HepG2 (cell line): ENCODE measurements around the gene DLX6. TPM values are rescaled to one million over a fixed set of nuclear protein-coding genes. Genes with fewer than 3 reads are reported as not detected.

ENCODE experiments used
- ATAC-seq: fragments of 200-7000 bp; cut with Tn5 transposase; 3 replicates; pipeline ENCODE4 v1.9.1; 2020; ENCODE audit warnings: mild to moderate bottlenecking, moderate library complexity
- BruUV-seq: library from RNA; stranded (reverse); fragments of 400-500 nt; replicated peaks from 2 replicates; lab custom pipeline; 2021; lab: Mats Ljungman, UMichigan
- CTCF ChIA-PET: fragments of 300-600 bp; formaldehyde crosslinking; extraction: SDS; loops from one replicate; lab custom pipeline; 2021; ENCODE audit warnings: low total read pairs, inconsistent platforms, low intra/inter-chr PET ratio; lab: Yijun Ruan, JAX
- POLR2A ChIA-PET: fragments of 350-600 bp; sonication (Branson Sonifier 250); formaldehyde crosslinking; loops from one replicate; lab custom pipeline; 2020; ENCODE audit warnings: antibody characterized with exemption, inconsistent platforms; lab: Yijun Ruan, JAX
- DNase-seq: peaks from one replicate; pipeline ENCODE4 v3.0.0-alpha.2; 2015; ENCODE audit warnings: low spot score
- FAIRE-seq: peaks from 3 replicates; lab custom pipeline; 2011; peaks lifted over from hg19 to GRCh38; lab: Jason Lieb, UNC
- H2AFZ ChIP-seq: one replicate; pipeline ENCODE4 v1.6.1; 2011; ENCODE audit warnings: low read length, inconsistent platforms
- H3K27ac ChIP-seq: fragments of 300-600 bp; 3 replicates; pipeline ENCODE4 v1.8.0; 2011; ENCODE audit warnings: mixed run types, mild to moderate bottlenecking, mixed read lengths, low read length, inconsistent platforms; ENCODE audit not compliant: insufficient read depth; ENCODE audit errors: extremely low read length
- H3K27me3 ChIP-seq, 2 experiments: fragments of 200-600 bp in 1 of 2; 2 replicates in 1 of 2; 3 replicates in 1 of 2; pipeline versions ENCODE4 v1.6.0 to v1.8.0; 2011; ENCODE audit warnings: low read length in 2 of 2, mild to moderate bottlenecking in 2 of 2, moderate library complexity in 2 of 2, inconsistent platforms in 1 of 2; ENCODE audit not compliant: insufficient read depth in 2 of 2, control insufficient read depth in 1 of 2
- H3K36me3 ChIP-seq, 2 experiments: fragments of 200-600 bp in 1 of 2; replicated peaks in 1 of 2; 2 replicates in 1 of 2; 3 replicates in 1 of 2; pipeline versions ENCODE4 v1.5.1 to v1.8.0; 2011; ENCODE audit warnings: low read length in 2 of 2, inconsistent platforms in 1 of 2; ENCODE audit not compliant: insufficient read depth in 2 of 2, control insufficient read depth in 1 of 2
- H3K4me1 ChIP-seq: 2 replicates; pipeline ENCODE4 v1.5.1; 2012; ENCODE audit warnings: low read length, inconsistent platforms; ENCODE audit not compliant: insufficient read depth
- H3K4me2 ChIP-seq: 2 replicates; pipeline ENCODE4 v1.6.0; 2011; ENCODE audit warnings: low read depth, low read length, inconsistent platforms
- H3K4me3 ChIP-seq, 3 experiments: fragments of 200-600 bp in 1 of 3; sonication (generic), shearing (Covaris generic) in 1 of 3; replicated peaks in 1 of 3; 2 replicates each; pipeline ENCODE4 v1.5.1; 2011 to 2016; ENCODE audit warnings: low read length in 3 of 3, inconsistent platforms in 2 of 3, low read depth in 2 of 3, mild to moderate bottlenecking in 2 of 3, control low read depth in 1 of 3, mixed read lengths in 1 of 3; ENCODE audit not compliant: insufficient read depth in 1 of 3
- H3K79me2 ChIP-seq: one replicate; pipeline ENCODE4 v1.6.1; 2011; ENCODE audit warnings: low read length, inconsistent platforms; ENCODE audit not compliant: insufficient read depth
- H3K9ac ChIP-seq: 2 replicates; pipeline ENCODE4 v1.6.0; 2011; ENCODE audit warnings: mild to moderate bottlenecking, low read depth, low read length, inconsistent platforms; ENCODE audit not compliant: insufficient read depth
- H3K9me3 ChIP-seq: 2 replicates; pipeline ENCODE4 v1.5.1; 2012; ENCODE audit warnings: mild to moderate bottlenecking, low read length
- H4K20me1 ChIP-seq: 2 replicates; pipeline ENCODE4 v1.6.0; 2011; ENCODE audit warnings: inconsistent platforms, mild to moderate bottlenecking, low read length, moderate library complexity; ENCODE audit not compliant: insufficient read depth
- BRF2 ChIP-seq: sonication (generic); formaldehyde crosslinking; IDR thresholded peaks from 2 replicates; pipeline ENCODE4 v1.8.1; 2022; ENCODE audit warnings: mild to moderate bottlenecking, missing genetic modification reagents
- CREB3 ChIP-seq: sonication (generic); formaldehyde crosslinking; IDR thresholded peaks from 2 replicates; pipeline ENCODE4 v1.5.0; 2020; ENCODE audit warnings: missing genetic modification reagents
- HBP1 ChIP-seq: IDR thresholded peaks from 2 replicates; pipeline ENCODE4 v1.6.1; 2016; ENCODE audit warnings: low read depth, control low read depth
- IRF2 ChIP-seq: IDR thresholded peaks from 2 replicates; pipeline ENCODE4 v1.6.1; 2018; ENCODE audit warnings: missing genetic modification reagents, missing compliant biosample characterization
- LCORL ChIP-seq, 2 experiments: fragments of 450-650 bp in 1 of 2; sonication (generic) in 1 of 2; formaldehyde crosslinking in 1 of 2; IDR thresholded peaks; 2 replicates each; pipeline versions ENCODE4 v1.5.0 to v1.6.1; 2017 to 2020; ENCODE audit warnings: antibody characterized with exemption in 1 of 2, missing genetic modification reagents in 1 of 2
- SATB2 ChIP-seq: sonication (generic); formaldehyde crosslinking; IDR thresholded peaks from 2 replicates; pipeline ENCODE4 v1.5.0; 2020; ENCODE audit warnings: missing genetic modification reagents
- TARDBP ChIP-seq: sonication (generic); formaldehyde crosslinking; IDR thresholded peaks from 2 replicates; pipeline ENCODE4 v1.8.0; 2022; ENCODE audit warnings: mild to moderate bottlenecking, missing genetic modification reagents
- TCF7L2 ChIP-seq: IDR thresholded peaks from 2 replicates; pipeline ENCODE4 v1.6.1; 2011; ENCODE audit warnings: mild to moderate bottlenecking, low read depth, low read length, moderate library complexity
- TEAD2 ChIP-seq: sonication (generic); formaldehyde crosslinking; IDR thresholded peaks from 2 replicates; pipeline ENCODE4 v1.9.0; 2021; ENCODE audit warnings: missing genetic modification reagents
- TOPORS ChIP-seq: sonication (generic); formaldehyde crosslinking; IDR thresholded peaks from 2 replicates; pipeline ENCODE4 v1.8.0; 2023; ENCODE audit warnings: mild to moderate bottlenecking, missing genetic modification reagents
- ZBED4 ChIP-seq: sonication (generic); formaldehyde crosslinking; IDR thresholded peaks from 2 replicates; pipeline ENCODE4 v1.4.0; 2020; ENCODE audit warnings: missing genetic modification reagents, borderline replicate concordance
- ZNF205 ChIP-seq: IDR thresholded peaks from 2 replicates; pipeline ENCODE4 v1.6.1; 2018; ENCODE audit warnings: missing biosample characterization, missing genetic modification reagents
- ZNF33B ChIP-seq: sonication (generic); formaldehyde crosslinking; IDR thresholded peaks from 2 replicates; pipeline ENCODE4 v1.5.1; 2020; ENCODE audit warnings: mild to moderate bottlenecking, missing genetic modification reagents
- ZNF530 ChIP-seq: sonication (generic); formaldehyde crosslinking; IDR thresholded peaks from 2 replicates; pipeline ENCODE4 v1.5.0; 2020; ENCODE audit warnings: low read depth, mild to moderate bottlenecking, missing genetic modification reagents
- ZNF576 ChIP-seq: sonication (generic); formaldehyde crosslinking; IDR thresholded peaks from 2 replicates; pipeline ENCODE4 v1.4.0; 2020; ENCODE audit warnings: mild to moderate bottlenecking, missing genetic modification reagents
- ZNF766 ChIP-seq: sonication (generic); formaldehyde crosslinking; IDR thresholded peaks from 2 replicates; pipeline ENCODE4 v1.5.0; 2020; ENCODE audit warnings: missing genetic modification reagents, borderline replicate concordance
- WGBS: methylation state at CpG from one replicate; pipeline ENCODE4 v1.1.6; 2017; ENCODE audit warnings: low lambda C conversion rate; 5-methylcytosine and 5-hydroxymethylcytosine counted together
- in situ Hi-C: cut with HindIII; loops from 2 replicates; pipeline ENCODE4 v1.10.0; 2017; ENCODE audit warnings: low pct_unique_long_range_greater_than_20kb; ENCODE audit not compliant: extremely low pct_ligation_motif_present
- intact Hi-C: fragments of 100-400 bp; cut with micrococcal nuclease; formaldehyde crosslinking; loops from one replicate; pipeline ENCODE4 v1.10.0; 2022; ENCODE audit not compliant: unreplicated experiment
- polyA plus RNA-seq, 8 experiments: library from polyadenylated mRNA; depleted of rRNA in 3 of 8; stranded (reverse) in 7 of 8; unstranded in 1 of 8; fragments of >200 nt; fragmentation: Illumina TruSeq in 4 of 8; extraction: Trizol in 4 of 8; gene quantifications; 2 replicates each; pipeline versions ENCODE4 v1.2.1 to v1.2.3, GENCODE V29; 2011 to 2016; ENCODE audit warnings: low read depth in 4 of 8, missing spikeins in 1 of 8, mixed read lengths in 1 of 8; ENCODE audit not compliant: insufficient read depth in 1 of 8
- total RNA-seq, 5 experiments: library from RNA; depleted of rRNA; stranded (reverse); fragments of >200 nt; fragmentation: Illumina TruSeq; extraction: Trizol; gene quantifications; 2 replicates each; pipeline ENCODE4 v1.2.3, GENCODE V29; 2016; ENCODE audit warnings: low read depth in 1 of 5

DLX6 gene
- total and polyA plus RNA-seq, 2 of the 13 experiments (the other 11 are each of a cell fraction or from before 2014, with no cell fraction given): 3.5 to 5.5 TPM

- no peak for FAIRE-seq
- no peaks in the 10 kb centered on the region for H3K9me3 ChIP-seq
- no peak for ATAC-seq
- H3K36me3 ChIP-seq: peaks cover 7 to 8% of the 10 kb centered on the region in 2 experiments; a peak in 4 of 5 replicates
- H3K27me3 ChIP-seq: no peaks in the 10 kb centered on the region; a peak in 1 of 5 replicates
- ChIA-PET POLR2A (no interaction called here), CTCF (no interaction called here)
- 97% methylated on average over 18 of the region's 18 CpGs for WGBS
- H2AFZ ChIP-seq: no peak overlapping the region
- no peaks in the 10 kb centered on the region for H4K20me1 ChIP-seq
- H3K9ac ChIP-seq: no peak overlapping the region
- no peak for DNase-seq
- H3K4me3 ChIP-seq: no peak overlapping the region
- no peak overlapping the region for H3K4me2 ChIP-seq
- in situ Hi-C loops: loop anchor here (25.0 kb wide), 1 partner anchor 698 kb away; the partner anchor contains the start of gene SLC25A13
- peaks cover 32% of the 10 kb centered on the region for H3K4me1 ChIP-seq
- H3K79me2 ChIP-seq: peaks cover 6% of the 10 kb centered on the region
- intact Hi-C loops: loop anchor here (5.0 to 10.0 kb wide), 4 partner anchors 205 to 933 kb away; partner anchors contain the start of gene SLC25A13
- H3K27ac ChIP-seq: no peak overlapping the region
- no TSS peak for BruUV-seq
- TF ChIP-seq ZNF576 (CRISPR knock-in tag): no peak
- TF ChIP-seq SATB2 (CRISPR knock-in tag): no peak
- no peak for TF ChIP-seq HBP1 (CRISPR knock-in tag)
- no peak for TF ChIP-seq TARDBP (CRISPR knock-in tag)
- no peak for TF ChIP-seq BRF2
- TF ChIP-seq TEAD2 (CRISPR knock-in tag): no peak
- no peak for TF ChIP-seq ZBED4
- no peak for TF ChIP-seq IRF2 (CRISPR knock-in tag)
- TF ChIP-seq TCF7L2: no peak
- TF ChIP-seq CREB3 (CRISPR knock-in tag): no peak
- TF ChIP-seq TOPORS: no peak
- no peak for TF ChIP-seq ZNF205 (CRISPR knock-in tag)
- TF ChIP-seq LCORL (IDR thresholded peaks at IDR 0.05): no peak
- no peak for TF ChIP-seq LCORL (CRISPR knock-in tag; IDR thresholded peaks at IDR 0.05)
- TF ChIP-seq ZNF33B (CRISPR knock-in tag): no peak
- TF ChIP-seq ZNF766 (CRISPR knock-in tag): no peak
- TF ChIP-seq ZNF530 (CRISPR knock-in tag): no peak
Measured at GRCh38 chr7:97009753-97010732, 4.7 kb downstream of the DLX6 start.
